Renal cortical epithelial cell (primary cell): Measurements from ENCODE around the gene PGLYRP2. TPM values are rescaled to one million over a fixed set of nuclear protein-coding genes. Genes with fewer than 3 reads are reported as not detected.
"Not testable (repeated sequence)": the region's sequence is repeated elsewhere in the genome, so short reads cannot be mapped to it uniquely, and the experiment has no call there.

ENCODE experiments used
- DNase-seq: peaks from one replicate; pipeline ENCODE4 v3.0.0-alpha.2; 2011; ENCODE audit warnings: low read depth
- total RNA-seq: library from RNA; depleted of rRNA; stranded (reverse); fragments of >200 nt; gene quantifications from 2 replicates; pipeline ENCODE4 v1.2.3, GENCODE V29; 2014

The PGLYRP2 gene
- total RNA-seq, 1 donor from 2014 or later: not detected

GRCh38 chr19:15487038-15487437 is 7.7 kb upstream of the PGLYRP2 start:
- no peak for DNase-seq

DNA sequence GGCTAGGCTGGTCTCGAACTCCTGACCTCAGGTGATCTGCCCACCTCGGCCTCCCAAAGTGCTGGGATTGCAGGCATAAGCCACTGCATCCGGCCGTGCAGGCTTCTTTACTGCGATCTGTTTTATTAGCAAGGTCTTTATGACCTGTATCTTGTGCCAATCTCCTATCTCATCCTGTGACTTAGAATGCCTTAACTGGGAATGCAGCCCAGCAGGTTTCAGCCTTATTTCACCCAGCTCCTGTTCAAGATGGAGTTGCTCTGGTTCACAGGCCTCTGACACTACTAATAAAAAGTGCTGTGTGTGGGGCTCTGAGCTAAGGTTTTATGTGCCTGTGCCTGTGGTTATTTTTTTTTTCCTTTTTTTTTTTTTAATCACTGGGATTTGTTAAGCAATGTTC is 6.5 kb upstream of the PGLYRP2 start:
- DNase-seq: not testable (repeated sequence)

DNA sequence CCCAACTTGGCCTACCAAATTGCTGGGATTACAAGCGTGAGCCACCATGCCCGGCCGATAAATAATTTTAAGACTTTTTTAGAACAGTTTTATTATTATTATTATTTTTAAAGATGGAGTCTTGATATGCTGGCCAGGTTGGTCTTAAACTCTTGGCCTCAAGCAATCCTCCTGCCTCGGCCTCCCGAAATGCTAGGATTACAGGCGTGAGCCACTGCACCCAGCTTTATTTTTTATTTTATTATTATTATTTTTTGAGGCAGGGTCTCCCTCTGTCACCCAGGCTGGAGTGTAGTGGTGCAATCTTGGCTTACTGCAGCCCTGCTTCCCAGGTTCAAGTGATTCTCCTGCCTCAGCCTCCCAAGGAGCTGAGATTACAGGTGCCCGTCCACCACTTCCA is 1.7 kb upstream of the PGLYRP2 start:
- DNase-seq: not testable (repeated sequence)

DNA sequence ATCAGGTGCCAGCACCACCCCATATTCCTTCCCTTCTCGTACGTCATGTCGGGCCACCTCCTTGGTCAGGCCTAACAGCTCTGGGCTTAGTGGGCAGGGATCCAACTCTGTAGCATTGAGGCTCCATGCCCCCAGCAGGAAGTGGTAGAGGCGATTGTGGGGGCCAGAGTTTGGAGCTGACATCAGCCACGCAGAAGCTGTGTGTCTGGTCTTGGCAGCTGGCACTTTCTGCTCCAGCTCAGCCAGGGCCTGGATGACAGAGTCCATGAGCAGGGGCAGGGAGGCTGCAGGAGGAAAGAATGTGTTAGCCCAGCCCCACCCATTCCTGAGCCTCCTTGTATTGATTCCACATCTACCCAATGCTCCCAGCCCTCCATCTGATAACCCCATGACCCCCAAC is 3.0 kb downstream of the PGLYRP2 start:
- DNase-seq: no peak

GRCh38 chr19:15475611-15476010 is 3.7 kb downstream of the PGLYRP2 start:
- no peak for DNase-seq

- no peak for DNase-seq
Observed at GRCh38 chr19:15475169-15475568, 4.1 kb downstream of the PGLYRP2 start.

DNA sequence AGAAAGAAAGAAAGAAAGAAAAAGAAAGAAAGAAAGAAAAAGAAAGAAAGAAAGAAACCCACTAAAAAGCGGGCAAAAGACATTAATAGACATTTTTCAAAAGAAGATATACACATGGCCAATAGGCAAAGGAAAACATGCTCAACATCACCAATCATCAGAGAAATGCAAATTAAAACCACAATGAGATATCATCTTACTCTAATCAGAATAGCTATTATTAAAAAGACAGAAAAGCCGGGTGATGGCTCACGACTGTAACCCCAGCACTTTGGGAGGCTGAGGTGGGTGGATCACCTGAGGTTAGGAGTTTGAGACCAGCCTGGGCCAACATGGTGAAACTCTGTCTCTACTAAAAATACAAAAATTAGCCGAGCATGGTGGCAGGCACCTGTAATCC is 5.5 kb downstream of the PGLYRP2 start:
- DNase-seq: not testable (repeated sequence)

GRCh38 chr19:15471639-15472101 is 7.6 kb downstream of the PGLYRP2 start:
- DNase-seq: no peak

DNA sequence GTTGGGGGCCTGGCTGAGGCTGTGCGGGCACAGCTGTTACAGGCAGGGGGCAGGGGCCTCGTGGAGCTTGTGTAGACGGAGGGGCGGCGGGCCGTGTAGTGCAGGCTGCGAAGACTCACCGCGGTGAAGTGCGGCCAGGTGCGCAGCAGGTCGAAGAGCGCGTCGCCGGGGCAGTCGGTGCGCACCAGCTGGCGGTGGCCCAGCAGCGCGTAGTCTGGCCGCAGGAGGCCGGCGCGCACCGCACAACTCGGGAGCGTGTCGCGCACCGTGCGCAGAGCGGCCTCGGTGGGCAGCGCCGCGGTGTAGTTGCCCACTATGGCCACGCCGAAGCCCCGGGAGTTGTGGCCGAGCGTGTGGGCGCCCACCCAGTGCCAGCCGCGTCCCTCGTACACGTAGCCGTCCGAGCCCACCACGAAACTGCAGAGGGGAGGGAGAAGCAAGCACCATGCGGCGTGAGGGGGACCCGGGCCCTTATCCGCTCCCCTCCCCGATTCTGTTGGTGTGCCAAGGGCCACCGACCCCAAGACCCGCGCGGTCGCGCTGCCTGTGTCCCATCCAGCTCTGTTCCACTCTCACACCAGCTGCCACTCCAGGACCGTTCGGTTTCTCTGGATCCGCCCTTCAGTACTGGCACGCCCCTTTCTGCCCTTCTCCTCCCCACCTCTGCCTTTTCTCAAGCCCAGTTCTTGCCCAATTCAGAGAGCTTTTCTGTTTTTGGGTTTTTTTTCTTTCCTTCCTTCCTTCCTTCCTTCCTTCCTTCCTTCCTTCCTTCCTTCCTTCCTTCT is 9.6 kb downstream of the PGLYRP2 start:
- no peak for DNase-seq

- DNase-seq: no peak
Observed at GRCh38 chr19:15468675-15469512, 10.4 kb downstream of the PGLYRP2 start.

DNA sequence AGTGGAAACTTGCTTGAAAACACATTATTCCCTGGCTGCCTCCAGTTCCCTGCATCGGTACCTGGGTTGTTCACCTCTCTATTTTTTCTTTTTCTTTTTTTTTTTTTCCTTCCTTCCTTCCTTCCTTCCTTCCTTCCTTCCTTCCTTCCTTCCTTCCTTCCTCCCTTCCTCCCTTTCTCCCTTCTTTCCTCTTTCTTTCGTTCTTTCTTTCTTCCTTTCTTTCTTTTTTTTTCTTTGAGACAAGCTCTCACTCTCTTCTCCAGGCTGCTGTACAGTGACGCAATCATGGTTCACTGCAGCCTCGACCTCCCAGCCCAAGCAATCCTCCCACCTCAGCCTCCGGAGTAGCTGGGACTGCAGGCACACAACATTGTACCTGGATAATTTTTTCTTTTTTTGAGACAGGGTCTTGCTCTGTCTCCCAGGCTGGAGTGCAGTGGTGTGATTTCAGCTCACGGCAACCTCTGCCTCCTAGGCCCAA is 11.5 kb downstream of the PGLYRP2 start:
- DNase-seq: no peak

GRCh38 chr19:15466851-15467733 is 12.2 kb downstream of the PGLYRP2 start:
- peak; percentile 4 for DNase-seq

GRCh38 chr19:15464394-15465385 is 14.6 kb downstream of the PGLYRP2 start, which contains the start of gene RASAL3:
RASAL3 (minus strand) TSS chr19:15464544; CDS start chr19:15464358, 186 bp downstream.
- no peak for DNase-seq

- no peak for DNase-seq
Observed at GRCh38 chr19:15463861-15464371, 15.4 kb downstream of the PGLYRP2 start.

DNA sequence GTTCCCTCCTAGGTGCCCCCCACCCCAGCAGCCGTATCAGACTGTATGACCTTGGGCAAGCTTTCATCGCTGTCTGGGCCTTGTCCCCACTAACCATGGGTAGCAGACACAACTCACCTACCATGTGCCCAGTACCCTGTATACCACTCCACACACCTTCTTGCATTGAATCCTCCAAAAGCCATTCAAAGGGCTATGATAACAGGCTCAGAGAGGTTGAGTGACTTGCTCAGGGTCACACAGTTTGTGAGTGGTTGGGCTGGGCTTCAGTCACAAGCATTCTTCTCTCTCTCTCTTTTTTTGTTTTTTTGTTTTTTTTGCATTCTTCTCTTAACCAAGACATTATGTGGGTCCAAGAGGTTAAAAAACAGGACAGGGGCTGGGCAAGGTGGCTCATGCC is 17.6 kb downstream of the PGLYRP2 start:
- no peak for DNase-seq

GRCh38 chr19:15457701-15458484 is 21.4 kb downstream of the PGLYRP2 start:
- no peak for DNase-seq

DNA sequence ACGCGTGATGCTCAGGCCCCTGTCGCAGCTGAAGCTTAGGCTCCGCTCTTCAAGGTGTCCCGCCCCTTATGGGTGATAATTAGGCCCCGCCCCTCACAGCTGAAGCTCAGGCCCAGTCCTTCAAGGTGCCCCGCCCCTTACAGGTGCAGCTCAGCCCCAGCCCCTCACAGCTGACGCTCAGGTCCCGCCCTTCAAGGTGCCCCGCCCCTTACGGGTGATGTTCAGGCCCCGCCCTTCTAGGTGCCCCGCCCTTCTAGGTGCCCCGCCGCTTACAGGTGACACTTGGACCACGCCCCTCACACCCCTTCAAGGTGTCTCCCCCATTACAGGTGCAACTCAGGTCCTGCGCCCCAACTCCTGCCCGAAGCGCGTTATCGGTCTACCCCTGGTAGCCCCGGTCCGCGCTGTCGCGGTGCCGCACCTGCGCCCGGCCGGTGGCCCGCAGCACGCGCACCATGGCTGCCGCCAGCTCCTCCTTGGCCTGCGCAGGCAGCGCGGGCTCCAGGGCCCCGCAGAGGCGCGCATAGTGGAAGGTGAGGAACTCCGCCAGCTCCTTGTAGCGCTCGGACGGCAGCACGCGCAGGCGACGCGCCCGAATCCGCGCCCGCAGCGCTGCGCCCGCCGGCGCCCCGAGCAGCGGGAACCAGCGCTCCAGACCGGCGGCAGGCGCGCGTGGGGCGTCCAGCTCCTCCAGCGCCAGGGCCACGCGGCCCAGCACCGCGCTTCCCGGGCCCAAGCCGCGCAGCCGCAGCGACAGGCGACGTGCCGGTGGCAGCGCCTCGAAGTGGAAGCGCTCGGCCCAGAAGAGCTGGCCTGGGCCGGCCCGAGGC is 22.2 kb downstream of the PGLYRP2 start:
- DNase-seq: no peak

DNA sequence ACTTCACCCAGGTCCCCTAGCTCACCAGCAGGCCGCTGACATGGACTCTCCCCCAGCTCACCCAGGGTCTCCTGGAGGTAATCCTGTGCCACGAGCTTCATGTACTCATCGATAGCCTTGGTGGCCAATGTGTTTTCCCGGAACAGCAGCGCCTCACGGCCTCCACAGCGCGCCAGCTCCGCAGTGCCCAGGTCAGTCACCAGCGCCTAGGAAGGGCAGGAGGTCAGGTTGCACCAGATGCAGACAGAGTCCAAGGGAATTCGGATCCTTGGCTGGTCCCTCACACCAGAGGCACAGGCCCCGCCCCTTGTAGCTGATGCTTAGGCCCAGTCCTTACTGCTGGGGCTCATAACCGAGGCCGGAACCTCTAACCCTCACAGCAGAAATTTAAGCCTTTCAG is 22.9 kb downstream of the PGLYRP2 start:
- DNase-seq: no peak
